ENCODE results near the gene CCDC124.

Gene CCDC124

GRCh38 chr19:17933414-17934129, 757 bp downstream of the CCDC124 start:
- no peak for DNase-seq (ENCODE audit: low read depth in 2 of 2, low spot score in 1 of 2)

GRCh38 chr19:17936379-17936778, 3.6 kb downstream of the CCDC124 start:
- no peak for DNase-seq (ENCODE audit: low read depth in 2 of 2, low spot score in 1 of 2)

- DNase-seq (ENCODE audit: low read depth in 2 of 2, low spot score in 1 of 2), result no peak
These were observed 4.6 kb downstream of the CCDC124 start for GRCh38 chr19:17937371-17937900.

GRCh38 chr19:17938092-17938845, 5.5 kb downstream of the CCDC124 start:
- peak; percentile 61 to 70 for DNase-seq (ENCODE audit: low read depth in 2 of 2, low spot score in 1 of 2)

GRCh38 chr19:17942181-17942580, 9.4 kb downstream of the CCDC124 start:
- DNase-seq (ENCODE audit: low read depth in 2 of 2, low spot score in 1 of 2), result no peak

- DNase-seq (ENCODE audit: low read depth in 2 of 2, low spot score in 1 of 2), result no peak
These were observed 9.9 kb downstream of the CCDC124 start for GRCh38 chr19:17942582-17943273.

GRCh38 chr19:17943274-17944221, 10.7 kb downstream of the CCDC124 start:
- DNase-seq (ENCODE audit: low read depth in 2 of 2, low spot score in 1 of 2), result no peak

GRCh38 chr19:17944301-17944700, 11.5 kb downstream of the CCDC124 start:
- DNase-seq (ENCODE audit: low read depth in 2 of 2, low spot score in 1 of 2), result no peak

GRCh38 chr19:17946965-17947784, 14.4 kb downstream of the CCDC124 start:
- DNase-seq (ENCODE audit: low read depth in 2 of 2, low spot score in 1 of 2), result no peak

GRCh38 chr19:17947815-17948513, 15.1 kb downstream of the CCDC124 start:
- peak; percentile 84 to 89 for DNase-seq (ENCODE audit: low read depth in 2 of 2, low spot score in 1 of 2)

- DNase-seq (ENCODE audit: low read depth in 2 of 2, low spot score in 1 of 2), result no peak
These were observed 15.7 kb downstream of the CCDC124 start for GRCh38 chr19:17948514-17948900.

GRCh38 chr19:17948931-17949930, 16.4 kb downstream of the CCDC124 start:
- DNase-seq (ENCODE audit: low read depth in 2 of 2, low spot score in 1 of 2), result no peak

- no peak for DNase-seq (ENCODE audit: low read depth in 2 of 2, low spot score in 1 of 2)
These were observed 17.1 kb downstream of the CCDC124 start for GRCh38 chr19:17949956-17950309.

GRCh38 chr19:17950310-17951156, 17.7 kb downstream of the CCDC124 start:
- peak in 1 of 2 donors; percentile 19 for DNase-seq (ENCODE audit: low read depth in 2 of 2, low spot score in 1 of 2)

- no peak for DNase-seq (ENCODE audit: low read depth in 2 of 2, low spot score in 1 of 2)
These were observed 18.6 kb downstream of the CCDC124 start for GRCh38 chr19:17951157-17951989.
